MCF 10A (cell line): ENCODE measurements around the gene IFNL3. TPM values are rescaled to one million over a fixed set of nuclear protein-coding genes. Genes with fewer than 3 reads are reported as not detected.
A peak's percentile ranks its signal among the peaks of the same experiment; 100 is the strongest.
"Not testable (repeated sequence)": the region's sequence is repeated elsewhere in the genome, so short reads cannot be mapped to it uniquely, and the experiment has no call there.

ENCODE experiments used
- BruUV-seq: library from RNA; stranded (reverse); fragments of 400-500 nt; replicated peaks from 2 replicates; lab custom pipeline; 2021; lab: Mats Ljungman, UMichigan
- CTCF ChIA-PET: fragments of 300-600 bp; sonication (Branson Sonifier 250); formaldehyde crosslinking; extraction: SDS; loops from one replicate; lab custom pipeline; 2021; ENCODE audit warnings: antibody characterized with exemption, inconsistent platforms; lab: Yijun Ruan, JAX
- POLR2A ChIA-PET: fragments of 300-600, 350-650 bp; sonication (Branson Sonifier 250); formaldehyde crosslinking; extraction: SDS; loops from one replicate; lab custom pipeline; 2020; ENCODE audit warnings: antibody characterized with exemption, inconsistent platforms; lab: Yijun Ruan, JAX
- DNase-seq: peaks from one replicate; pipeline ENCODE4 v3.0.0-alpha.2; 2018; ENCODE audit not compliant: unreplicated experiment
- H3K27ac Mint-ChIP-seq: one replicate; pipeline ENCODE4 v1.8.0; 2022; ENCODE audit warnings: mild to moderate bottlenecking, low read depth, mixed read lengths; ENCODE audit not compliant: unreplicated experiment
- H3K27me3 Mint-ChIP-seq: one replicate; pipeline ENCODE4 v1.8.0; 2022; ENCODE audit warnings: mixed read lengths; ENCODE audit not compliant: insufficient read depth, unreplicated experiment
- H3K36me3 Mint-ChIP-seq: one replicate; pipeline ENCODE4 v1.8.0; 2022; ENCODE audit warnings: mild to moderate bottlenecking, moderate library complexity, mixed read lengths; ENCODE audit not compliant: insufficient read depth, unreplicated experiment
- H3K4me1 Mint-ChIP-seq: one replicate; pipeline ENCODE4 v1.8.0; 2022; ENCODE audit warnings: mixed read lengths; ENCODE audit not compliant: insufficient read depth, unreplicated experiment
- H3K4me3 Mint-ChIP-seq: one replicate; pipeline ENCODE4 v1.8.0; 2022; ENCODE audit warnings: mild to moderate bottlenecking, moderate library complexity, mixed read lengths; ENCODE audit not compliant: unreplicated experiment
- H3K9me3 Mint-ChIP-seq: one replicate; pipeline ENCODE4 v1.8.0; 2022; ENCODE audit warnings: mixed read lengths; ENCODE audit not compliant: unreplicated experiment
- intact Hi-C: fragments of 100-400 bp; cut with micrococcal nuclease; formaldehyde crosslinking; loops from 2 replicates; pipeline ENCODE4 v1.14.1; 2022
- total RNA-seq: library from RNA; stranded (reverse); gene quantifications from 2 replicates; pipeline ENCODE4 v1.2.3, GENCODE V29; 2022
- TF ChIP-seq, protein P1 (sequence below): fragments of 200-600 bp; IDR thresholded peaks from one replicate; pipeline ENCODE4 v1.8.0; 2022; ENCODE audit warnings: antibody characterized with exemption, mild to moderate bottlenecking; ENCODE audit not compliant: unreplicated experiment

IFNL3 gene
- total RNA-seq, 1 experiment from 2014 or later = not detected

DNA sequence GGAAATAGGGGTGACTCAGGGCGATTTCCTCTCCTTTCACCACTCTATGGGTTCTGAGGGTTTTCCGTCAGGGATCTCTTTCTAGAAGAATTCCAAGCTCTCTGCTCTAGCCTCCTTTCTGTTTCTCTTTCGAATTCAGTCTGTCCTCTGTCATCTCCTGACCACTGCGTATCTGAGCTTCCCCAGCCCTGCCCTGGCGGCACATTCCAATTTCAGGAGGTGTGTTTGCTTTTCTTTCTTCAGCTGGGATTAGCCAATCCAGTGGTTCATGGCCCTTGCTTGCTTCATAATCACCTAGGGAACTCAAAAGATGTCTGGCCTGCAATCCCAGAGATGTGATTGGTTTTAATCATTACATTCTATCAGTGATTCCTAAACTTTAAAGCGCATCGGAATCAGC, 32.8 kb upstream of the IFNL3 start:
- Mint-ChIP-seq H3K36me3 (no peaks in the 10 kb centered on the region), H3K27me3 (peaks cover 48% of the 10 kb centered on the region), H3K4me3 (no peak overlapping the region), H3K27ac (no peak overlapping the region), H3K4me1 (peaks cover 6% of the 10 kb centered on the region), H3K9me3 (no peaks in the 10 kb centered on the region)
- BruUV-seq = no TSS peak
- ChIA-PET CTCF (interaction anchor here (0.6 kb wide), 1 partner anchor 239 kb away, joined by 3 read pairs; no protein-coding TSS in a partner anchor), POLR2A (no interaction called here)
- TF ChIP-seq, protein P1, sequence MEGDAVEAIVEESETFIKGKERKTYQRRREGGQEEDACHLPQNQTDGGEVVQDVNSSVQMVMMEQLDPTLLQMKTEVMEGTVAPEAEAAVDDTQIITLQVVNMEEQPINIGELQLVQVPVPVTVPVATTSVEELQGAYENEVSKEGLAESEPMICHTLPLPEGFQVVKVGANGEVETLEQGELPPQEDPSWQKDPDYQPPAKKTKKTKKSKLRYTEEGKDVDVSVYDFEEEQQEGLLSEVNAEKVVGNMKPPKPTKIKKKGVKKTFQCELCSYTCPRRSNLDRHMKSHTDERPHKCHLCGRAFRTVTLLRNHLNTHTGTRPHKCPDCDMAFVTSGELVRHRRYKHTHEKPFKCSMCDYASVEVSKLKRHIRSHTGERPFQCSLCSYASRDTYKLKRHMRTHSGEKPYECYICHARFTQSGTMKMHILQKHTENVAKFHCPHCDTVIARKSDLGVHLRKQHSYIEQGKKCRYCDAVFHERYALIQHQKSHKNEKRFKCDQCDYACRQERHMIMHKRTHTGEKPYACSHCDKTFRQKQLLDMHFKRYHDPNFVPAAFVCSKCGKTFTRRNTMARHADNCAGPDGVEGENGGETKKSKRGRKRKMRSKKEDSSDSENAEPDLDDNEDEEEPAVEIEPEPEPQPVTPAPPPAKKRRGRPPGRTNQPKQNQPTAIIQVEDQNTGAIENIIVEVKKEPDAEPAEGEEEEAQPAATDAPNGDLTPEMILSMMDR = no peak
- peak; percentile 27 for DNase-seq
- intact Hi-C loops = no loop called here

DNA sequence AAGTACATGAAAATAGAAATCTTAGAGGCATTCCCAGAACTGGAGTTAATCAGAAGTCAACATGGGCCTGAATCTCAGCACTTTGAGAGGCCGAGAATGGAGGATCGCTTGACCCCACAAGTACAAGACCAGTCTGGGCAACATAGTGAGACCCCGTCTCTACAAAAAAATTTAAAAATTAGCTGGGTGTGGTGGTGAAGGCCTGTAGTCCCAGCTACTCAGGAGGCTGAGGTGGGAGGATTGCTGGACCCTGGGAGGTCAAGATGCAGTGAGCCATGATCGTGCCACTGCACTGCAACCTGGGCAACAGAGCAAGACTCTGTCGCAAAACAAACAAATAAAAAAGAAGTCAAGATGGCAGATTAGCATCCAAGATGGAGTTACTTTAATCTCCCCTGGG, 31.9 kb upstream of the IFNL3 start:
- ChIA-PET CTCF (interaction anchor here (0.7 kb wide), 1 partner anchor 179 kb away, joined by 3 read pairs; no protein-coding TSS in a partner anchor), POLR2A (no interaction called here)
- H3K9me3 Mint-ChIP-seq = no peaks in the 10 kb centered on the region
- H3K4me1 Mint-ChIP-seq = peaks cover 6% of the 10 kb centered on the region
- H3K27ac Mint-ChIP-seq = no peak overlapping the region
- DNase-seq = no peak
- H3K27me3 Mint-ChIP-seq = peaks cover 48% of the 10 kb centered on the region
- intact Hi-C loops = no loop called here
- no TSS peak for BruUV-seq
- H3K36me3 Mint-ChIP-seq = no peaks in the 10 kb centered on the region
- H3K4me3 Mint-ChIP-seq = no peak overlapping the region
- TF ChIP-seq, protein P1 = no peak

DNA sequence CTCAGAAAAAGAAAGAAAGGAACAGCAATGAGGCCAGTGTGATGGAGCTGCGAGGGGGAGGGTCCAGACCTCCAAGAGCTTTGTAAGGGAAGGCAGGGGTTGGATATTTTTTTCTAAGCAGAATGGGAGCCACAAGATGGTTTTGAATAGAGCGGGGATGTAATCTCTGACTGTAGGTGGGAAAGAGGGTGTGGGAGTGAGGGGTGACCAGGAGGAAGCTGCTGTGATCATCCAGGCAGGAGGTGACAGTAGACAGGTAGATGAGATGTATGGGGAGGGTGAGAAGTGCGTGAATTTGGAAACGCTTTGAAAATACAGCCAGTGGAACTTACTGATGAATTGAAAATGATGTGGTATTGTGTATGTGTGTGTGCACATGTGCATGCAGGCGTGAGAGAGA, 30.8 kb upstream of the IFNL3 start:
- peaks cover 48% of the 10 kb centered on the region for H3K27me3 Mint-ChIP-seq
- intact Hi-C loops = no loop called here
- H3K4me3 Mint-ChIP-seq = no peak overlapping the region
- no peaks in the 10 kb centered on the region for H3K9me3 Mint-ChIP-seq
- TF ChIP-seq, protein P1 = no peak
- no peaks in the 10 kb centered on the region for H3K36me3 Mint-ChIP-seq
- H3K27ac Mint-ChIP-seq = no peak overlapping the region
- peaks cover 6% of the 10 kb centered on the region for H3K4me1 Mint-ChIP-seq
- ChIA-PET POLR2A (no interaction called here), CTCF (interaction anchor here (0.6 kb wide), 1 partner anchor 60 kb away, joined by 3 read pairs; no protein-coding TSS in a partner anchor)
- no peak for DNase-seq
- BruUV-seq = no TSS peak

DNA sequence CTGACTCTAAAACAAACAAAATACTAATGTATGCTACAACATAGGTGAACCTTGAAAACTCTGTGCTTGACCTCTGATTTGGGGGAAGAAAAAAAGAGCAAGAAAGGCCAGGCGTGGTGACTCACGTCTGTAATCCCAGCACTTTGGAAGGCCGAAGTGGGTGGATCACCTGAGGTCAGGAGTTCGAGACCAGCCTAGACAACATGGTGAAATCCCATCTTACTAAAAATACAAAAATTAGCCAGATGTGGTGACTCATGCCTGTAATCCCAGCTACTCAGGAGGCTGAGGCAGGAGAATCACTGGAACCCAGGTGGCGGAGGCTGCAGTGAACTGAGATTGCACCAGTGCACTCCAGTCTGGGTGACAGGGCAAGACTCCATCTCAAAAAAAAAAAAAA, 29.1 kb upstream of the IFNL3 start:
- POLR2A ChIA-PET, H3K27ac Mint-ChIP-seq, BruUV-seq, H3K9me3 Mint-ChIP-seq, CTCF ChIA-PET, H3K4me3 Mint-ChIP-seq, H3K4me1 Mint-ChIP-seq, DNase-seq, intact Hi-C loops, H3K36me3 Mint-ChIP-seq: not testable (repeated sequence)
- peaks cover 53% of the 10 kb centered on the region for H3K27me3 Mint-ChIP-seq
